ENCODE measurements around the gene AGBL1. TPM values are rescaled to one million over a fixed set of nuclear protein-coding genes. Genes with fewer than 3 reads are reported as not detected.

The AGBL1 gene
- total RNA-seq, 1 donor from 2014 or later = 0.76 TPM

DNA sequence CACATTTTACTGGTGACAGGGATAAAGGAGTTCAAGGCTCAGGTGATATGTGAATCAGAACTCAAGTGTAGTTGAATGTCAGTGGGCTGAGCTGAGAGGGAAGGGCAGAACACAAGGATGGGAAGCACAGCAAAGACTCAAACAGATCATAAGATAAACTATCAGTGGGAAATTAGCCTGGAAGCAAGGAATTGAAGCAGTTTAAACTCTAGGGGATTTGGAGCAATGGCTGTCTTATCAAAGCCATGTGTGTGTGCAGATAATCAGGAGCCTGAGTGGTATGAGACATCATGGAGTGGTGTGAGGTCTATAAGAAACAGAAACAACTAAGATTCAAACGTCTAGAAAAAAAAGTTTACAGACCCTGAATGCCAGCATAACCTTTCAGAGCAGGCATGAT is 634.6 kb downstream of the AGBL1 start:
- TF ChIP-seq CTCF (IDR thresholded peaks at IDR 0.05; ENCODE audit: partially characterized antibody, unreplicated experiment) = no peak
- no peak overlapping the region for H3K4me3 Mint-ChIP-seq (ENCODE audit: unreplicated experiment)
- no peaks in the 10 kb centered on the region for H3K36me3 Mint-ChIP-seq (ENCODE audit: unreplicated experiment)

GRCh38 chr15:86725628-86726027 is 646.0 kb downstream of the AGBL1 start:
- DNase-seq = no peak
- Mint-ChIP-seq H3K9me3 (ENCODE audit: unreplicated experiment) (no peaks in the 10 kb centered on the region), H3K4me1 (ENCODE audit: low read depth, unreplicated experiment) (no peaks in the 10 kb centered on the region), H3K27me3 (ENCODE audit: unreplicated experiment) (no peaks in the 10 kb centered on the region), H3K27ac (ENCODE audit: unreplicated experiment) (no peak overlapping the region), H3K36me3 (ENCODE audit: unreplicated experiment) (no peaks in the 10 kb centered on the region), H3K4me3 (ENCODE audit: unreplicated experiment) (no peak overlapping the region)
- no peak for TF ChIP-seq CTCF (IDR thresholded peaks at IDR 0.05; ENCODE audit: partially characterized antibody, unreplicated experiment)

More for the DNA sequence above, 634.6 kb downstream of the AGBL1 start:
- Mint-ChIP-seq H3K4me1 (ENCODE audit: low read depth, unreplicated experiment) (peaks cover 9% of the 10 kb centered on the region), H3K9me3 (ENCODE audit: unreplicated experiment) (no peaks in the 10 kb centered on the region), H3K27ac (ENCODE audit: unreplicated experiment) (no peak overlapping the region), H3K27me3 (ENCODE audit: unreplicated experiment) (peaks cover 5% of the 10 kb centered on the region)
- no peak for DNase-seq

DNA sequence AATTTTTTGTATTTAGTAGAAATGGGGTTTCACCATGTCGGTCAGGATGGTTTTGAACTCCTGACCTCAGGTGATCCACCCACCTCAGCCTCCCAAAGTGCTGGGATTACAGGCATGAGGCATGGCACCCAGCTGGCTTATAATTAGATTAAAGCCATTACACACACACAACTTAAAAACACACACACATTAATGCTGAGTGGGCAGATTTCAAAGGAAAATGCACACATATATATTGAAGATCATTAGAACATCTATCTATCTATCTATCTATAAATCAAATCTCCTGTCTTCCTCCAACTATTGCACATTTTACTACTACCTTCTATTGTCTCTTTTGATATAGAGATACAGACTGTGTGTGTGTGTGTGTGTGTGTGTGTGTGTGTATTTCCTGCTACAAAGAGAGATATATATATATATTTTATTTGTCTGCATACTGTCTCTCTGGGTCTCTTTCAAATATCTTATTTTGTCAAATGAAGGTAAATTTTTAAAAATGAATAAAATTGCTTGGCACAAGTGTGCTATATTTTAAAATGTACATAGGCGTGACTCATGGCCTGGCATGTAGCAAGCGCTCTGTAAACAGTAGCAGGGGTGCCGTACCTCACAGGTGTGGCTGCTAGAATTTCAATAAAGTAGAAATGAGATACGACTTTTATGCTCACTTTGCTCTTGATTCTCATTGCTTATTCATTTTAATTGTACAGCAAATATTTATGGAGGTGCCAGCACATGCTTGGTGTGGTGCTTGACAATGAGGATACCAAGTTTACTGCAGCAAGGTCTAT is 655.8 kb downstream of the AGBL1 start:
- Mint-ChIP-seq H3K27ac (ENCODE audit: unreplicated experiment) (no peak overlapping the region), H3K27me3 (ENCODE audit: unreplicated experiment) (no peaks in the 10 kb centered on the region), H3K4me1 (ENCODE audit: low read depth, unreplicated experiment) (no peaks in the 10 kb centered on the region), H3K36me3 (ENCODE audit: unreplicated experiment) (peaks cover 4% of the 10 kb centered on the region), H3K4me3 (ENCODE audit: unreplicated experiment) (no peak overlapping the region), H3K9me3 (ENCODE audit: unreplicated experiment) (no peaks in the 10 kb centered on the region)
- no peak for DNase-seq
- TF ChIP-seq CTCF (IDR thresholded peaks at IDR 0.05; ENCODE audit: partially characterized antibody, unreplicated experiment) = no peak

GRCh38 chr15:86741917-86742316 is 662.2 kb downstream of the AGBL1 start:
- no peak overlapping the region for H3K4me3 Mint-ChIP-seq (ENCODE audit: unreplicated experiment)
- no peaks in the 10 kb centered on the region for H3K9me3 Mint-ChIP-seq (ENCODE audit: unreplicated experiment)
- peaks cover 4% of the 10 kb centered on the region for H3K36me3 Mint-ChIP-seq (ENCODE audit: unreplicated experiment)

More at GRCh38 chr15:86741917-86742316, 662.2 kb downstream of the AGBL1 start:
- no peak for DNase-seq
- TF ChIP-seq CTCF (IDR thresholded peaks at IDR 0.05; ENCODE audit: partially characterized antibody, unreplicated experiment) = no peak
- H3K4me1 Mint-ChIP-seq (ENCODE audit: low read depth, unreplicated experiment) = no peaks in the 10 kb centered on the region
- no peak overlapping the region for H3K27ac Mint-ChIP-seq (ENCODE audit: unreplicated experiment)
- no peaks in the 10 kb centered on the region for H3K27me3 Mint-ChIP-seq (ENCODE audit: unreplicated experiment)
